H9 (cell line): ENCODE data around the gene RC3H1. TPM values are rescaled to one million over a fixed set of nuclear protein-coding genes. Genes with fewer than 3 reads are reported as not detected.

Source experiments
- DNase-seq: peaks from one replicate; pipeline ENCODE4 v3.0.0-alpha.2; 2017
- H2AFZ ChIP-seq: one replicate; pipeline ENCODE4 v1.6.1; 2013; ENCODE audit warnings: mild to moderate bottlenecking, low read length, control low read depth, moderate library complexity
- H2AK5ac ChIP-seq: 2 replicates; pipeline ENCODE4 v1.6.1; 2013; ENCODE audit warnings: low read length, control low read depth, mixed read lengths; ENCODE audit not compliant: insufficient read length
- H2BK120ac ChIP-seq: one replicate; pipeline ENCODE4 v1.6.1; 2013; ENCODE audit warnings: low read depth, mild to moderate bottlenecking, low read length, control low read depth, inconsistent platforms; ENCODE audit not compliant: poor library complexity, severe bottlenecking
- H2BK12ac ChIP-seq: 2 replicates; pipeline ENCODE4 v1.6.1; 2013; ENCODE audit warnings: low read length, control low read depth, mixed read lengths, low read depth; ENCODE audit not compliant: insufficient read length
- H2BK15ac ChIP-seq: 2 replicates; pipeline ENCODE4 v1.6.1; 2013; ENCODE audit warnings: low read depth, low read length, control low read depth
- H2BK20ac ChIP-seq: one replicate; pipeline ENCODE4 v1.6.1; 2013; ENCODE audit warnings: low read depth, mild to moderate bottlenecking, low read length, control low read depth, inconsistent platforms; ENCODE audit not compliant: poor library complexity, severe bottlenecking
- H2BK5ac ChIP-seq: 2 replicates; pipeline ENCODE4 v1.6.1; 2013; ENCODE audit warnings: low read length, control low read depth, mixed read lengths; ENCODE audit not compliant: insufficient read length
- H3K14ac ChIP-seq: 2 replicates; pipeline ENCODE4 v1.6.1; 2013; ENCODE audit warnings: low read length, control low read depth; ENCODE audit not compliant: insufficient read depth
- H3K18ac ChIP-seq: 2 replicates; pipeline ENCODE4 v1.6.1; 2013; ENCODE audit warnings: low read depth, mild to moderate bottlenecking, mixed read lengths, low read length, control low read depth; ENCODE audit not compliant: insufficient read length
- H3K23ac ChIP-seq: 2 replicates; pipeline ENCODE4 v1.6.1; 2013; ENCODE audit warnings: low read length, control low read depth, mixed read lengths, low read depth; ENCODE audit not compliant: insufficient read length
- H3K23me2 ChIP-seq: 2 replicates; pipeline ENCODE4 v1.6.1; 2013; ENCODE audit warnings: low read depth, mild to moderate bottlenecking, mixed read lengths, low read length, control low read depth; ENCODE audit not compliant: insufficient read length, poor library complexity, severe bottlenecking
- H3K27ac ChIP-seq: 2 replicates; pipeline ENCODE4 v1.5.1; 2013; ENCODE audit warnings: low read length, control low read depth, mixed read lengths, low read depth; ENCODE audit not compliant: insufficient read length
- H3K27me3 ChIP-seq: 2 replicates; pipeline ENCODE4 v1.6.1; 2013; ENCODE audit warnings: low read length, control low read depth, inconsistent platforms; ENCODE audit not compliant: insufficient read depth
- H3K4ac ChIP-seq: 2 replicates; pipeline ENCODE4 v1.6.1; 2013; ENCODE audit warnings: low read depth, mild to moderate bottlenecking, control low read depth, inconsistent platforms, low read length, moderate library complexity
- H3K4me1 ChIP-seq: 2 replicates; pipeline ENCODE4 v1.6.1; 2013; ENCODE audit warnings: low read length, control low read depth, inconsistent platforms; ENCODE audit not compliant: insufficient read depth
- H3K4me2 ChIP-seq: 2 replicates; pipeline ENCODE4 v1.6.1; 2013; ENCODE audit warnings: low read length, control low read depth, mixed read lengths; ENCODE audit not compliant: insufficient read length, insufficient read depth
- H3K56ac ChIP-seq: 2 replicates; pipeline ENCODE4 v1.6.1; 2013; ENCODE audit warnings: low read depth, mild to moderate bottlenecking, mixed read lengths, low read length, control low read depth; ENCODE audit not compliant: insufficient read length
- H3K79me1 ChIP-seq: 2 replicates; pipeline ENCODE4 v1.6.1; 2013; ENCODE audit warnings: low read depth, mild to moderate bottlenecking, moderate library complexity, low read length, control low read depth, inconsistent platforms; ENCODE audit not compliant: insufficient read depth, poor library complexity, severe bottlenecking
- H3K79me2 ChIP-seq: 2 replicates; pipeline ENCODE4 v1.6.1; 2013; ENCODE audit warnings: low read length, control low read depth, inconsistent platforms; ENCODE audit not compliant: insufficient read depth
- H3K9ac ChIP-seq: 2 replicates; pipeline ENCODE4 v1.6.1; 2013; ENCODE audit warnings: low read length, control low read depth, mixed read lengths; ENCODE audit not compliant: insufficient read length; ENCODE audit errors: extremely low read depth
- H3K9me3 ChIP-seq: one replicate; pipeline ENCODE4 v1.6.1; 2013; ENCODE audit warnings: low read depth, low read length, inconsistent platforms; ENCODE audit not compliant: control insufficient read depth
- H3T11ph ChIP-seq: one replicate; pipeline ENCODE4 v1.6.1; 2013; ENCODE audit warnings: mild to moderate bottlenecking, low read length, control low read depth, inconsistent platforms
- H4K20me1 ChIP-seq: one replicate; pipeline ENCODE4 v1.6.1; 2013; ENCODE audit not compliant: control insufficient read depth, insufficient read length, insufficient read depth
- H4K5ac ChIP-seq: 2 replicates; pipeline ENCODE4 v1.6.1; 2013; ENCODE audit warnings: low read depth, mild to moderate bottlenecking, mixed read lengths, low read length, control low read depth; ENCODE audit not compliant: insufficient read length
- H4K8ac ChIP-seq: replicated peaks from 2 replicates; pipeline ENCODE4 v1.6.1; 2013; ENCODE audit warnings: low read length, control low read depth, mixed read lengths, low read depth; ENCODE audit not compliant: insufficient read length
- H4K91ac ChIP-seq: 2 replicates; pipeline ENCODE4 v1.6.1; 2013; ENCODE audit warnings: low read depth, mild to moderate bottlenecking, moderate library complexity, mixed read lengths, low read length, control low read depth; ENCODE audit not compliant: insufficient read length
- H3K27ac Mint-ChIP-seq, 3 experiments: 2 replicates in 2 of 3; 3 replicates in 1 of 3; pipeline ENCODE4 v1.8.0; 2020 to 2021; ENCODE audit warnings: mixed read lengths in 3 of 3, mild to moderate bottlenecking in 1 of 3, moderate library complexity in 1 of 3
- H3K27me3 Mint-ChIP-seq: 2 replicates; pipeline ENCODE4 v1.8.0; 2021; ENCODE audit warnings: low read depth, mild to moderate bottlenecking, moderate library complexity, mixed read lengths
- H3K36me3 Mint-ChIP-seq, 3 experiments: 2 replicates in 2 of 3; 3 replicates in 1 of 3; pipeline ENCODE4 v1.8.0; 2020 to 2021; ENCODE audit warnings: low read depth in 3 of 3, mixed read lengths in 3 of 3; ENCODE audit not compliant: insufficient read depth in 1 of 3
- H3K4me1 Mint-ChIP-seq, 2 experiments: 2 replicates each; pipeline ENCODE4 v1.8.0; 2020; ENCODE audit warnings: mixed read lengths in 2 of 2
- H3K4me3 Mint-ChIP-seq, 2 experiments: 2 replicates in 1 of 2; 3 replicates in 1 of 2; pipeline ENCODE4 v1.8.0; 2020 to 2021; ENCODE audit warnings: mild to moderate bottlenecking in 2 of 2, mixed read lengths in 2 of 2, moderate library complexity in 1 of 2
- H3K9me3 Mint-ChIP-seq, 2 experiments: 2 replicates in 1 of 2; 3 replicates in 1 of 2; pipeline ENCODE4 v1.8.0; 2020; ENCODE audit warnings: mild to moderate bottlenecking in 2 of 2, mixed read lengths in 2 of 2, moderate library complexity in 1 of 2
- CTCF ChIP-seq: fragments of 200-600 bp; sonication (generic); conservative IDR thresholded peaks from 3 replicates; pipeline ENCODE4 v1.8.0; 2021; ENCODE audit warnings: antibody characterized with exemption, mild to moderate bottlenecking
- WGBS: extraction: QIAGEN DNeasy Blood & Tissue Kit; methylation state at CpG from one replicate; pipeline ENCODE4 v1.1.7; 2013; ENCODE audit warnings: missing lambda C conversion rate, low lambda C conversion rate, mixed read lengths; ENCODE audit not compliant: insufficient read length; ENCODE audit errors: extremely low coverage; 5-methylcytosine and 5-hydroxymethylcytosine counted together
- total RNA-seq: library from RNA; stranded (reverse); gene quantifications from 2 replicates; pipeline ENCODE4 v1.2.1, GENCODE V29; 2021

The RC3H1 gene
- total RNA-seq, 1 experiment from 2014 or later, result 36.1 TPM

GRCh38 chr1:174032671-174033222 lies 10.6 kb upstream of the RC3H1 start:
- Histone ChIP-seq H3K27ac (no peak overlapping the region), H2AFZ (no peak overlapping the region), H2BK15ac (no peak overlapping the region), H3K23ac (no peak overlapping the region), H3K79me1 (no peaks in the 10 kb centered on the region), H2BK12ac (no peak overlapping the region), H3K4me2 (no peak overlapping the region), H3K23me2 (no peaks in the 10 kb centered on the region), H2AK5ac (no peak overlapping the region), H4K20me1 (no peaks in the 10 kb centered on the region), H3K4ac (no peak overlapping the region), H4K91ac (no peak overlapping the region), H3K14ac (no peak overlapping the region), H3K9ac (no peak overlapping the region), H2BK5ac (no peak overlapping the region), H4K5ac (no peak overlapping the region), H2BK120ac (no peak overlapping the region), H3K18ac (no peak overlapping the region), H3K4me1 (no peaks in the 10 kb centered on the region), H3T11ph (no peak overlapping the region), H3K56ac (no peak overlapping the region), H2BK20ac (no peak overlapping the region), H3K79me2 (no peaks in the 10 kb centered on the region), H4K8ac (no peak overlapping the region), H3K9me3 (no peaks in the 10 kb centered on the region), H3K27me3 (peaks cover 7% of the 10 kb centered on the region; the same call in 1 of the 2 replicates)
- TF ChIP-seq CTCF, result no peak
- Mint-ChIP-seq H3K9me3 (no peaks in the 10 kb centered on the region), H3K4me3 (no peak overlapping the region), H3K27me3 (peaks cover 63% of the 10 kb centered on the region), H3K4me1 (peaks cover 5% of the 10 kb centered on the region in 2 experiments; a peak in 3 of 4 replicates), H3K36me3 (no peaks in the 10 kb centered on the region), H3K27ac (no peak overlapping the region)
- DNase-seq, result no peak
- WGBS, result no CpG with 5 or more reads among the region's 1 CpG
